ENCODE data around the gene OSBP2.
"Not testable (repeated sequence)": the region's sequence is repeated elsewhere in the genome, so short reads cannot be mapped to it uniquely, and the experiment has no call there.

The OSBP2 gene

GRCh38 chr22:30773919-30774318, 79.2 kb downstream of the OSBP2 start:
- no peak for FAIRE-seq

DNA sequence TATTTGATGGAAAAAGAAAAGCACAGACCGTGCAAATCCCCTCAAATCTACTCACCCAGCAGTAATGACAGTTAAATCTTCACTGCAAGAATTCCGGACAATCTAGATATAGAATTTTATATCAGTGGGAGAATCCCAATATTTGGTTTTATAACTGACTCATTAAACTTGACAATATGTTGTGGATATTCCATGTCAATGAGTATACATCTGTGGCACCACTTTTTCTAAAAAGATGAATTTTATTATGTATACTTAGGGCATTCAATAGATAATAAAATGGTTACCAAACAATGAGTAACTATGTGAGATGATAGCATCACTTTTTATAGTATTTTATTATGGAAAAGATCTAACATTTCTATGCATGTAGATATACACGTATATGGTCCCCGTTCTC, 79.9 kb downstream of the OSBP2 start:
- FAIRE-seq = no peak

DNA sequence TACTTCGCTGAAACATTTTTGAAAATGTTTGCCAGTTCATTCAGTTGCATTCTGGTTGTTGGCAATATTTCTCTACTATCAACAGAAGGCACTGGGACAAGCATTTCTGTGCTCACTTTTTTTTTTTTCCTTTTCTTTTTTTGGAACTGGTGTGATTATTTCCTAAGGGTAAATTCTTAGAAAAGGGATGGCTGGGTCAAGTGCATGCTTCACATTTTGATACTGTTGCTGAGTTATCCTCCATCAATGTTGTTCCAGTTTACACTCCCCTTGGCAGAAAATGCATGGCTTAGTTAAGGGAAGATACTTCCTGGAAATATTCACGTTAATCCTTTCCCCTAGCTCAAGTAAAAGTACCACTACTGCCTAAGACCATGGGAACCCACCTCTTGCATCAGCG, 81.8 kb downstream of the OSBP2 start:
- no peak for FAIRE-seq

GRCh38 chr22:30777146-30777545, 82.5 kb downstream of the OSBP2 start:
- FAIRE-seq = not testable (repeated sequence)

- no peak for FAIRE-seq
Measured at GRCh38 chr22:30777587-30777986, 82.9 kb downstream of the OSBP2 start.

DNA sequence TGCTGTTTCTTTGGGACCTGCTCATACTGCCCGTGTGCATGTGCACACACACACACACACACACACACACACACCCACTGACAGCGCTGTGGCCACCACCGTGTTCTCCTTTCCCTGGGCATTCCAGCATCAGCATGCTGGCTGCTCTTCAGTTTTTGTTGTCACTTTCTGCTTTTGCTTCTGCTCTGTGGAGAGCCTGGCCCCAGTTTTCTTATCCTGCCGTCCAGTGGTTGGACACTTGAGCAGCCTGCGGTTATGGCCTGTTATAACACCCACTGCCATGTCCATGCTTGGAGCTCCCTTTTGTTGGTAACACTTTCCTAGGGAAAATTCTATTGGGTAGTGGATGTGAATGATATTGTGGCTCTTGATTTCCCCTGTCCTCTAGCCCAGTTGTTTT, 83.6 kb downstream of the OSBP2 start:
- FAIRE-seq = no peak

GRCh38 chr22:30780026-30780425, 85.4 kb downstream of the OSBP2 start:
- FAIRE-seq = no peak

DNA sequence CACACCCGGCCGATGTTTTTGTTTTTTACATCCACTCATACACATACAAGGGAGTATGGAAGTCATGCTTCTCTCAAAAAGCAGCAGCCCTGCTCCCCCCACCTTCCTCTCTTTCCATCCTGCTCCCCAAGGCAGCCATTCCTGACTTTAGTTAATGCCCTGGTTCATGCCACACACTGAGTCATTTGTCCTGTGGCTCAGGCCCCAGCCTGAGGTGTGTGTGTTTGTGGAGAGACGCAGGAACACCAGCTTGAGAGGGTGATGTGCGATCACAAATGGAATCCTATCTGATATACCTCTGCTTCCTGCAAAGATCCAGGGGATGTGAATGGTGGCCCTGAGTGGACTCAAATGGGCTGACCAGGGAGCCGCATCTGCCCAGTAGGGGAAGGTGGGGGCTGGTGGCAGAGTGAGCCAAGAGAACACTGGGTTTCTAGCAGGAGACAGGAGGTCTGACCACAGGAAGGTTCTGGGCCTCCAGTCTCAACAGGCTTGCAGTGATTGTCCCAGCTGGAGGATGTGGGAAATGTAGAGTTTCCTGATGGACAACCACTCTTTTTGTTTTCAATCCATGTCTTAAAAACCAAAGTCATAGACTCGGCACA, 86.7 kb downstream of the OSBP2 start:
- no peak for FAIRE-seq

GRCh38 chr22:30782613-30783012, 87.9 kb downstream of the OSBP2 start:
- FAIRE-seq = no peak

GRCh38 chr22:30783021-30783420, 88.3 kb downstream of the OSBP2 start:
- FAIRE-seq = no peak

- no peak for FAIRE-seq
Measured at GRCh38 chr22:30785527-30785926, 90.9 kb downstream of the OSBP2 start.

GRCh38 chr22:30790366-30790765, 95.7 kb downstream of the OSBP2 start:
- FAIRE-seq = no peak

DNA sequence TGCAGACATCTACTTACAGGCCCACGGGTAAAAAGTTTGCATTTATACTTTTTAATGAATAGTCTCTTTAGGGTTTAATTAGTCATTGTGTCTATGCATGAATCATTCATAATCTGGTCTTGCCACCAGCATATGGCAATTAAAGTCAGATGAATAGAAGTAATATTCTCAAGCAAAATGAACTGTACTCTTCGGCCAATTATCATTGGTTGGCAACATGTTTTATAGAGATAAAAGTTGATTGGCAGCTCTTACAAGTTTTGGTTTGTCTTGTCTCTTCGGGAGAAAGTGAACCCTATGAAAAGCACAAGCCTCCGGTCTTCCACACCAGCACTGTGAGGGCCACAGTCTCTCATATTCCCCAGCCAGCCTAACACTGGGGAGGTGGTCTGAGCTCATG, 97.8 kb downstream of the OSBP2 start:
- FAIRE-seq = no peak

DNA sequence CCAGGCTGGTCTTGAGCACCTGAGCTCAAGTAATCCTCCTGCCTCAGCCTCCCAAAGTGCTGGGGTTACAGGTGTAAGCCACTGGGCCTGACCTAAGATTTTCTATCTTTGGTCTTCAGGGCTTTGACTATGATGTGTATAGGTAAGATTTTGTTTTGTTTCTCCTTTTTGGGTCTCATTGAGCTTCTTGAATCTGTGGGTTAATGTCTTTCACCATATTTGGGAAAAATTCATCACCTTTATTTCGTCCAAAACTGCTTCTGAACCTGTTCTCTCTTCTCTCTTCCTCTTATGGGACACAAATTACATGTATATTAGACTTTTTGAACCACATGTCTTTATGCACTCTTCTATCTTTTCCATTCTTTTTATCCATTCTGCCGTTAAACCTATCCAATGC, 100.4 kb downstream of the OSBP2 start:
- FAIRE-seq = no peak

DNA sequence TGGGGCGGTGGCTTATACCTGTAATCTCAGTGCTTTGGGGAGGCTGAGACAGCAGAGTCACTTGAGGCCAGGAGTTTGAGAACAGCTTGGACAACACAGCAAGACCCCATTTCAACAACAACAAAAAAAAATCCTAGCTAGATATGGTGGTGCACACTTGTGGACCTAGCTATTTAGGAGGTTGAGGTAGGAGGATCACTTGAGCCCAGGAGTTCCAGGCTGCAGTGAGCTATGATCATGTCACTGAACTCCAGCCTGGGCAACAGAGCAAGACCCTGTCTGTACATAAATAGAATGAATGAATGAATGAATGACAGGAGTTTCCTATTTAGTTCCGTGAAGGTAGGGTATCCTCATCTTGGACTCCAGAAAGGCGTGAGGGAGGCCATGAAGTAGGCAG, 107.0 kb downstream of the OSBP2 start:
- FAIRE-seq = no peak

GRCh38 chr22:30802202-30803166, 107.8 kb downstream of the OSBP2 start:
- FAIRE-seq = no peak

DNA sequence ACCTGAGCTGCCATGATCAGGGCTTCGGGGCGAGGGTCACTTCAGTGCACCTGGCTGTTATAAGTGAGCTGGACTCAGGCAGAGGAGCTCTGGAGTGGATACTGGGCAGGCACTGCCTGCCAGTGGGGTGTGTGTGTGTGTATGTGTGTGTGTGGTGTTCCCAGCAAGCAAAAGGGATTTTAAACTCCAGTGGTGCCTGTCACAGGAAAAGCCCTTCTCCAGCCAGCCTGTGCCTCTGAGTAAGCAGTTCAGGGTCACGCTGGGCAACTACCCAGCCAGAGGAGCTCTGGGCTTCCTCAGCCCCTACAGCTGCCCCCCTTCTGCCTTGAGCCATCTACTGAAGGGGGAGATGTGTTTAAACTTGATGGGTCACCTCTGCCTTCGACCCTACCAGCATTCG, 109.0 kb downstream of the OSBP2 start:
- FAIRE-seq = no peak

- no peak for FAIRE-seq
Measured at GRCh38 chr22:30804626-30805025, 110.0 kb downstream of the OSBP2 start.

GRCh38 chr22:30806391-30806861, 111.8 kb downstream of the OSBP2 start:
- no peak for FAIRE-seq

GRCh38 chr22:30809086-30809485, 114.4 kb downstream of the OSBP2 start:
- FAIRE-seq = no peak

DNA sequence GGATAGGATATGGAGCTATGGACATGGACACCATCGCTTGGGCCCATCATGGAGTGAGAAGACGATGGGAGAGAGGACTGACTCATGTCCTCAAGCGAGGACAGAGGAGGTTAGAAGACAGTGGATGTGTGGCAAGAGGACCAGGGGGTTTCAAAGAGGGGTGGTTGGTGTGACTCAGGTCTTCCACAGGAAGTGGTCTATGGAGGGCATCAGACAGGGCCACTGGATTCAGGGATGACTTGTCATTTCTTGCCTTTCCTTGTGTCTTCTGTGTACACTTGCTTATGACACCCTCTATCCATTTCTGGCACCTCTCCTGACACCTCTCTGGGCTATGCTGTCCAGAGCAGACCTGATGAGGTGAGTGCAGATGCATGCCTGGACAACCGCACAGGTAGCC, 115.4 kb downstream of the OSBP2 start:
- no peak for FAIRE-seq

DNA sequence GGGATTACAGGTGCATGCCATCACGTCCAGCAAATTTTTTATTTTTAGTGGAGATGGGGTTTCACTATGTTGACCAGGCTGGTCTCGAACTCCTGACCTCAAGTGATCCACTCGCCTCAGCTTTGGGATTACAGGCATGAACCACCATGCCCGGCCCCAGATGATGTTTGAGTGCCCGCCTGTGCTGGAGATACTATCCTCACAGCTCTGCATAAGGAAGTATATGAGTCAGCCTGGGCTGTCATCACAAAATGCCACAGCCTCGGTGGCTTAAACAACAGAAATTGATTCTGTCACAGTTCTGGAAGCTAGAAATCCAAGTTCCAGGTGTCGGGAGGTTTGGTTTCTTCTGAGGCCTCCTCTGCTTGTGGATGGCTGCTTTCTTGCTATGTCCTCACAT, 119.3 kb downstream of the OSBP2 start:
- no peak for FAIRE-seq

DNA sequence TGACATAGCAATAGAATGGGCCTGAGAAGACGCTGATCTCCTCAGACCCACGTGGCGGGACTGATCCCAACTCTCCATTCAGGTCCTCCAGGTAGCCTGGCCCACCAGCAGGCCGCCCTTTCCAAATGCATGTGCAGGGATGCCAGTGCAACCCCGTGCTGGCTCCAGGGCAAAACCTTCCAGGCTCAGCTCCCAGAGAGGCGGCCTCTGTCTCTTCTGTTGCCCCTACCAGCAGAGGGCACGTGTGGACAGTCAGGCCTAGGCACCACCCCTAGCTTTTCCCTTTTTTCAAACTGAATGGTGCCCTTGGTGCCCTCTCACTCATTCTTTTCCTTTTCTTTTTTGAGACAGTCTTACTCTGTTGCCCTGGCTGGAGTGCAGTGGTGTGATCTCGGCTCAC, 121.7 kb downstream of the OSBP2 start:
- no peak for FAIRE-seq

DNA sequence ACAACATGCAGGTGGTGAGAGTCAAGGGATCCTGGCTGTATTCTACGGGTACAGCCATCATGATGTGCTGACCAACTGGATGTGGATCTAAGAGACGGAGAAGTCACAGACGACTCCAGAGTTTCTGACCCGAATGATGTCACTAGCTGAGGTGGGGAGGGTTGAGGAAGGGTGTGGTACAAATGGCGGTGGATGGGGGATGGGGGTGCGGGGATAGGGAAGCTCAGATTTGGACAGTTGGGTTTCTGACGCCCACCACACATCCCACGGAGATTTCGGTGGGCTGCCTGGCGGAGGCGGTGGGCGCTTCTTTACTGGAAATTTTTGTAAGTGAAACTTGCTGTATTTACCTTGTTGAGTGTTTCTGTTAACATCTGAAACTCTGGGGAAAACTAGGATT, 126.7 kb downstream of the OSBP2 start:
- no peak for FAIRE-seq

All from colon (tissue), 2 donors.